Stomach (tissue), 9 donors: Measurements from ENCODE around the gene STRBP. TPM values are rescaled to one million over a fixed set of nuclear protein-coding genes. Genes with fewer than 3 reads are reported as not detected.
"Not testable (repeated sequence)": the region's sequence is repeated elsewhere in the genome, so short reads cannot be mapped to it uniquely, and the experiment has no call there.

Experiments
- DNase-seq, 2 donors: peaks; one replicate each; pipeline versions ENCODE4 v3.0.0 to v3.0.0-alpha.2; 2013 to 2019
- H3K27ac ChIP-seq, 5 donors: fragments of 200-600 bp in 4 of 5; sonication (generic) in 4 of 5; one replicate each; pipeline ENCODE4 v1.5.1; 2013 to 2019; ENCODE audit warnings: mild to moderate bottlenecking in 1 of 5, moderate library complexity in 1 of 5
- H3K27me3 ChIP-seq, 3 donors: fragments of 200-600 bp; sonication (generic); one replicate each; pipeline ENCODE4 v1.5.1; 2017 to 2019; ENCODE audit warnings: mixed run types in 1 of 3
- H3K36me3 ChIP-seq, 4 donors: fragments of 200-600 bp; sonication (generic); 1 replicate in 3 of 4; 2 replicates in 1 of 4; pipeline ENCODE4 v1.5.1; 2016 to 2019
- H3K4me1 ChIP-seq, 4 donors: fragments of 200-600 bp; sonication (generic); one replicate each; pipeline ENCODE4 v1.5.1; 2016 to 2019
- H3K4me3 ChIP-seq, 4 donors: fragments of 200-600 bp; sonication (generic) in 3 of 4; one replicate each; pipeline ENCODE4 v1.5.1; 2016 to 2019; ENCODE audit warnings: mild to moderate bottlenecking in 1 of 4
- H3K9me3 ChIP-seq, 4 donors: fragments of 200-600 bp; sonication (generic); one replicate each; pipeline ENCODE4 v1.5.1; 2016 to 2019
- EP300 ChIP-seq: sonication (generic); formaldehyde crosslinking; IDR thresholded peaks from one replicate; pipeline ENCODE4 v1.6.1; 2017; ENCODE audit warnings: antibody characterized with exemption
- POLR2A ChIP-seq, 4 donors: fragments of 450-650 bp; IDR thresholded peaks; one replicate each; pipeline ENCODE4 v1.6.1; 2016; ENCODE audit warnings: antibody characterized with exemption in 4 of 4, control low read depth in 2 of 4, mild to moderate bottlenecking in 1 of 4, moderate library complexity in 1 of 4
- POLR2AphosphoS5 ChIP-seq, 3 donors: sonication (generic); formaldehyde crosslinking; IDR thresholded peaks; one replicate each; pipeline ENCODE4 v1.6.1; 2016; ENCODE audit warnings: antibody characterized with exemption in 3 of 3
- WGBS, 5 donors: extraction: QIAGEN DNeasy Blood & Tissue Kit in 3 of 5; methylation state at CpG; one replicate each; pipeline versions ENCODE4 v1.1.5 to v1.1.7; 2013 to 2018; 5-methylcytosine and 5-hydroxymethylcytosine counted together
- intact Hi-C: fragments of 100-400 bp; cut with DNase I; formaldehyde crosslinking; loops from one replicate; pipeline ENCODE4 v1.15.1; 2023; ENCODE audit warnings: low total_unique reads
- polyA plus RNA-seq, 3 donors: library from polyadenylated mRNA; stranded (reverse); fragments of 200-250 nt; gene quantifications; one replicate each; pipeline ENCODE4 v1.2.3, GENCODE V29; 2013
- total RNA-seq, 5 donors: library from RNA; depleted of rRNA; stranded (reverse); fragments of >200 nt; gene quantifications; one replicate each; pipeline versions ENCODE4 v1.1.0 to v1.2.3, GENCODE V29; 2014 to 2016
- TF ChIP-seq, protein P1 (sequence below), 7 experiments: fragments of 450-650 bp in 4 of 7; fragments of 200-600 bp in 3 of 7; sonication (generic) in 3 of 7; IDR thresholded peaks; one replicate each; pipeline ENCODE4 v1.5.1; 2016 to 2019; ENCODE audit warnings: antibody characterized with exemption in 7 of 7, control low read depth in 2 of 7, mild to moderate bottlenecking in 1 of 7
- donor health status: healthy with polysubstance abuse.
- donor health status: Bipolar disorder and iron deficiency.
- donor health status: healthy.

STRBP gene
- total and polyA plus RNA-seq, 8 donors = 5.5 to 21.0 (median 10.2) TPM

DNA sequence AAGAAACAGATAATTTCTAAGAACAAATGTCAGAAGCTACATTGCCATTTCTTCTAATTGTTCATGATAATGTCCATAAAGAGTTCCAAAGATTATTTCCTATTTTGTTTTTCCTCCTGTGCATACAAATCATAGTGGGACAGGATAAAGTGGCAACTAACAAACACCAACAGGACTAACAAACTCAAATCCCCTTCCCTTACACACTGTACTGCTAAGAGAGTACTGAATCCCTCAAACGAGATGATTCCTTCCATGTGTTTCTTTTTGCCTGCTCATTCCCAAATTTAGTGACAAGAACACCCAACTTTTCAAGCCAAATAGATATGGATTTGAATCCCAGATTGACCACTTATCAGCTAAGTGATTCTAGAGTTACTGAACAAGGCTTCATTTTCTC, 15.2 kb downstream of the STRBP start:
- Histone ChIP-seq H3K9me3 (no peaks in the 10 kb centered on the region), H3K27ac (no peak overlapping the region), H3K27me3 (no peaks in the 10 kb centered on the region), H3K4me1 (peaks cover 0 to 13% (median 6%) of the 10 kb centered on the region in 4 donors), H3K36me3 (no peaks in the 10 kb centered on the region), H3K4me3 (no peak overlapping the region)
- intact Hi-C loops = no loop called here
- no peak for TF ChIP-seq EP300
- no peak for TF ChIP-seq POLR2A (IDR thresholded peaks at IDR 0.05)
- TF ChIP-seq, protein P1, sequence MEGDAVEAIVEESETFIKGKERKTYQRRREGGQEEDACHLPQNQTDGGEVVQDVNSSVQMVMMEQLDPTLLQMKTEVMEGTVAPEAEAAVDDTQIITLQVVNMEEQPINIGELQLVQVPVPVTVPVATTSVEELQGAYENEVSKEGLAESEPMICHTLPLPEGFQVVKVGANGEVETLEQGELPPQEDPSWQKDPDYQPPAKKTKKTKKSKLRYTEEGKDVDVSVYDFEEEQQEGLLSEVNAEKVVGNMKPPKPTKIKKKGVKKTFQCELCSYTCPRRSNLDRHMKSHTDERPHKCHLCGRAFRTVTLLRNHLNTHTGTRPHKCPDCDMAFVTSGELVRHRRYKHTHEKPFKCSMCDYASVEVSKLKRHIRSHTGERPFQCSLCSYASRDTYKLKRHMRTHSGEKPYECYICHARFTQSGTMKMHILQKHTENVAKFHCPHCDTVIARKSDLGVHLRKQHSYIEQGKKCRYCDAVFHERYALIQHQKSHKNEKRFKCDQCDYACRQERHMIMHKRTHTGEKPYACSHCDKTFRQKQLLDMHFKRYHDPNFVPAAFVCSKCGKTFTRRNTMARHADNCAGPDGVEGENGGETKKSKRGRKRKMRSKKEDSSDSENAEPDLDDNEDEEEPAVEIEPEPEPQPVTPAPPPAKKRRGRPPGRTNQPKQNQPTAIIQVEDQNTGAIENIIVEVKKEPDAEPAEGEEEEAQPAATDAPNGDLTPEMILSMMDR (IDR thresholded peaks at IDR 0.05) = no peak
- TF ChIP-seq POLR2AphosphoS5 (IDR thresholded peaks at IDR 0.05) = no peak
- DNase-seq = no peak
- 73 to 93% (median 92%) methylated on average over 1 of the region's 1 CpG for WGBS, 5 donors

DNA sequence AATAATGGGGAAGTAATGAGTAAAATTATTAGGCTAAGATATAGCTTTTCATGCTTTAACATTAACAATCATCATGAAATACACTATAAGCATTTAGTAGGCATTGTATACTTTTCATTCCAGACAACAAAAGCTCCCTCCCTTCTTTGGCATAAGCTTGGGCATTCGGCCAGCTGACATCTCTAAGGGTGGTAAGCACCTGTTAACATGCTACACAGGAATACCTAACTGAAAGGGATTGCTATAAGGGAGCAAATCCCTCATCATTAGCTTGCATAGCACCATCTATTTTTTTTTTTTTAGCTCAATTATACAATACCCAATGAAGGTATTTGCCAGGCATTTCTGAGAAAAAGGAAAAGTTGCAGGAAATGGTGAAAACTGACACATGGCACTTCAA, 16.6 kb downstream of the STRBP start:
- Histone ChIP-seq H3K4me3 (no peak overlapping the region), H3K27me3 (no peaks in the 10 kb centered on the region), H3K4me1 (peaks cover 0 to 13% (median 6%) of the 10 kb centered on the region in 4 donors), H3K27ac (no peak overlapping the region), H3K9me3 (no peaks in the 10 kb centered on the region), H3K36me3 (no peaks in the 10 kb centered on the region)
- 27 to 58% (median 38%) methylated on average over 1 of the region's 1 CpG for WGBS, 5 donors
- TF ChIP-seq, protein P1 (IDR thresholded peaks at IDR 0.05) = no peak
- no peak for TF ChIP-seq POLR2A (IDR thresholded peaks at IDR 0.05)
- TF ChIP-seq POLR2AphosphoS5 (IDR thresholded peaks at IDR 0.05) = no peak
- no peak for TF ChIP-seq EP300
- intact Hi-C loops = no loop called here
- peak; percentile 40 to 56 for DNase-seq

DNA sequence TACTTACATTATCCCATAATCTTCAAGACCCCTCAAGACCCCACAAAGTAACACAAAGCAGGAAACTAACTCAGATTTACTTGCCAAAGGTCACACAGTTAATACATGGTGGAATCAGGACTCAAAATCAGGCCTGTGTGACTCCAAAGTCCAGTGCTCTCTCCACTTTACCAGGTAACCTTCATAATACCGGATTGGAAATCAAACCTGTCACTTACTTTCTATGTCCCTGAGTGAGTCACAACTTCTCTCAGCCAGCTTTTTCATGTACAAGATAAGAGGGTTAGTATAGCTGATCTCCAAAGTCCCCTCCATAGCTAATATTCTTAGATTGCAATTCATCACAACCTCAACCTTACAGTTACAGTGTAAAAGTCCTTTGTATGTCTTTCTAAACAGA, 17.1 kb downstream of the STRBP start:
- H3K4me1 ChIP-seq = peaks cover 0 to 13% (median 6%) of the 10 kb centered on the region in 4 donors
- no peaks in the 10 kb centered on the region for H3K9me3 ChIP-seq
- TF ChIP-seq EP300 = no peak
- TF ChIP-seq, protein P1 (IDR thresholded peaks at IDR 0.05) = no peak
- TF ChIP-seq POLR2A (IDR thresholded peaks at IDR 0.05) = no peak
- no peak for TF ChIP-seq POLR2AphosphoS5 (IDR thresholded peaks at IDR 0.05)
- 46 to 76% (median 59%) methylated on average over 1 of the region's 1 CpG for WGBS, 5 donors
- no peak overlapping the region for H3K27ac ChIP-seq
- no peak overlapping the region for H3K4me3 ChIP-seq
- intact Hi-C loops = no loop called here
- no peaks in the 10 kb centered on the region for H3K27me3 ChIP-seq
- H3K36me3 ChIP-seq = no peaks in the 10 kb centered on the region
- DNase-seq = peak in 1 of 2 donors; percentile 44

DNA sequence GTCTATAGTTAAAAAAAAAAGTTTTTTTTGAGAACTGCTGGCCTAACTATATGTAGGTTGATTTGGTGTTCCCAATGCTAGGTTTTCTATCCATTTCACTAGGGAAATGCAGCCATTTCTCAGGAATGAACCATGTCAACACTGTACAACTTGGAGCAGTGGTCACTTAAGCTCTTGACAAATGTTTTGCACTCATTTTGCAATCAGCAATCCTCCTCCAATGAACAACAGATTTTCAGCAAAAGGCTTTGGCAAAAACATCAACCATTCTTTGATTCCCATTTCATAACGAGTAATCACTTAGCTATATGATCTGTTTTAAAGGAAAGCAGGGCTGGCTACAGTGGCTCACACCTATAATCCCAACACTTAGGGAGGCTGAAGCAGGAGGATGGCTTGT, 17.9 kb downstream of the STRBP start:
- WGBS, 5 donors = 93 to 96% (median 94%) methylated on average over 1 of the region's 1 CpG
- H3K36me3 ChIP-seq = no peaks in the 10 kb centered on the region
- DNase-seq = no peak

DNA sequence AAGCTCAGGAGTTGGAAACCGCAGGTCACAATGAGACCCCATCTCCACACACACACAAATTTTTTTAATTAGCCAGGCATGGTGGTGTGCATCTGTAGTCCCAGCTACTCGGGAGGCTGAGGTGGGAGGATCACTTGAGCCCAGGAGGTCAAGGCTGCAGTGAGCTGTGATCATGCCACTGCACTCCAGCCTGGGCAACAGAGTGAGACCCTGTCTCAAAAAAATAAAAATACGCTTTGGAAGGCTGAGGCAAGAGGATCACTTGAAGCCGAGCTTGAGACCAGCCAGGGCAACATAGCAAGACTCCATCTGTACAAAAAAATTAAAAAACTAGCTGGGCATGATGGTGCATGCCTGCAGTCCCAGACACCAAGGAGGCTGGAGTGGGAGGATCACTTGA, 19.2 kb downstream of the STRBP start:
- H3K36me3 ChIP-seq, DNase-seq, H3K27me3 ChIP-seq, H3K4me3 ChIP-seq, H3K9me3 ChIP-seq, intact Hi-C loops, H3K27ac ChIP-seq: not testable (repeated sequence)
- 71 to 99% (median 87%) methylated on average over 4 of the region's 4 CpGs for WGBS, 5 donors
- peaks cover 0 to 13% (median 6%) of the 10 kb centered on the region in 4 donors for H3K4me1 ChIP-seq

More for the DNA sequence above, 17.9 kb downstream of the STRBP start:
- Histone ChIP-seq H3K4me3 (no peak overlapping the region), H3K27me3 (no peaks in the 10 kb centered on the region), H3K9me3 (no peaks in the 10 kb centered on the region), H3K4me1 (peaks cover 0 to 13% (median 6%) of the 10 kb centered on the region in 4 donors), H3K27ac (no peak overlapping the region)
- intact Hi-C loops = no loop called here
- TF ChIP-seq POLR2A (IDR thresholded peaks at IDR 0.05) (no peak), EP300 (no peak), POLR2AphosphoS5 (IDR thresholded peaks at IDR 0.05) (no peak)
- TF ChIP-seq, protein P1 (IDR thresholded peaks at IDR 0.05) = no peak
